Transverse colon (tissue), 3 donors: ENCODE data around the gene IDH1.

Experiments
- EP300 ChIP-seq: sonication (generic); formaldehyde crosslinking; IDR thresholded peaks from one replicate; pipeline ENCODE4 v1.6.1; 2017; ENCODE audit warnings: antibody characterized with exemption, low read depth
- POLR2A ChIP-seq: fragments of 450-650 bp; IDR thresholded peaks from one replicate; pipeline ENCODE4 v1.6.1; 2016; ENCODE audit warnings: antibody characterized with exemption, mild to moderate bottlenecking, moderate library complexity
- TF ChIP-seq, protein P1 (sequence below), 5 experiments: fragments of 200-600 bp in 3 of 5; fragments of 450-650 bp in 2 of 5; sonication (generic) in 3 of 5; IDR thresholded peaks; 1 replicate in 2 of 5; 2 replicates in 3 of 5; pipeline ENCODE4 v1.5.1; 2016 to 2017; ENCODE audit warnings: antibody characterized with exemption in 5 of 5, inconsistent platforms in 3 of 5, mild to moderate bottlenecking in 2 of 5, moderate library complexity in 1 of 5

- no peak for TF ChIP-seq POLR2A
- TF ChIP-seq EP300: no peak
- TF ChIP-seq, protein P1, sequence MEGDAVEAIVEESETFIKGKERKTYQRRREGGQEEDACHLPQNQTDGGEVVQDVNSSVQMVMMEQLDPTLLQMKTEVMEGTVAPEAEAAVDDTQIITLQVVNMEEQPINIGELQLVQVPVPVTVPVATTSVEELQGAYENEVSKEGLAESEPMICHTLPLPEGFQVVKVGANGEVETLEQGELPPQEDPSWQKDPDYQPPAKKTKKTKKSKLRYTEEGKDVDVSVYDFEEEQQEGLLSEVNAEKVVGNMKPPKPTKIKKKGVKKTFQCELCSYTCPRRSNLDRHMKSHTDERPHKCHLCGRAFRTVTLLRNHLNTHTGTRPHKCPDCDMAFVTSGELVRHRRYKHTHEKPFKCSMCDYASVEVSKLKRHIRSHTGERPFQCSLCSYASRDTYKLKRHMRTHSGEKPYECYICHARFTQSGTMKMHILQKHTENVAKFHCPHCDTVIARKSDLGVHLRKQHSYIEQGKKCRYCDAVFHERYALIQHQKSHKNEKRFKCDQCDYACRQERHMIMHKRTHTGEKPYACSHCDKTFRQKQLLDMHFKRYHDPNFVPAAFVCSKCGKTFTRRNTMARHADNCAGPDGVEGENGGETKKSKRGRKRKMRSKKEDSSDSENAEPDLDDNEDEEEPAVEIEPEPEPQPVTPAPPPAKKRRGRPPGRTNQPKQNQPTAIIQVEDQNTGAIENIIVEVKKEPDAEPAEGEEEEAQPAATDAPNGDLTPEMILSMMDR (IDR thresholded peaks at IDR 0.05): no peak
These were observed 64.9 kb downstream of the IDH1 start, which contains the start of gene C2orf80 for GRCh38 chr2:208189810-208190503.
